HT1080 (cell line): ENCODE results near the gene TMEM9B. TPM values are rescaled to one million over a fixed set of nuclear protein-coding genes. Genes with fewer than 3 reads are reported as not detected.
"Not testable (repeated sequence)": the region's sequence is repeated elsewhere in the genome, so short reads cannot be mapped to it uniquely, and the experiment has no call there.

Experiments used
- DNase-seq: peaks from one replicate; pipeline ENCODE4 v3.0.0-alpha.2; 2015; ENCODE audit warnings: low read depth
- polyA plus RNA-seq, 2 experiments: library from polyadenylated mRNA; depleted of rRNA; stranded (reverse); fragments of >200 nt; gene quantifications; 2 replicates each; pipeline ENCODE4 v1.2.3, GENCODE V29; 2015
- total RNA-seq: library from RNA; depleted of rRNA; stranded (reverse); fragments of >200 nt; shearing (Covaris generic); gene quantifications from 2 replicates; pipeline ENCODE4 v1.2.3, GENCODE V29; 2014; rRNA removed

Gene TMEM9B
- 44.6 and 52.8 TPM in 2 replicates for total RNA-seq
- 40.6 and 48.3 TPM in 2 replicates for polyA plus RNA-seq (2015; cell fraction: cytosol; rRNA removed)
- 21.5 and 24.7 TPM in 2 replicates for polyA plus RNA-seq (2015; cell fraction: nucleus; rRNA removed)

- peak; percentile 91 for DNase-seq
Measured at GRCh38 chr11:8964324-8965320, at the start of gene TMEM9B. Gene TMEM9B (minus strand): TSS chr11:8964442. CDS start chr11:8964313, 129 bp downstream.

DNA sequence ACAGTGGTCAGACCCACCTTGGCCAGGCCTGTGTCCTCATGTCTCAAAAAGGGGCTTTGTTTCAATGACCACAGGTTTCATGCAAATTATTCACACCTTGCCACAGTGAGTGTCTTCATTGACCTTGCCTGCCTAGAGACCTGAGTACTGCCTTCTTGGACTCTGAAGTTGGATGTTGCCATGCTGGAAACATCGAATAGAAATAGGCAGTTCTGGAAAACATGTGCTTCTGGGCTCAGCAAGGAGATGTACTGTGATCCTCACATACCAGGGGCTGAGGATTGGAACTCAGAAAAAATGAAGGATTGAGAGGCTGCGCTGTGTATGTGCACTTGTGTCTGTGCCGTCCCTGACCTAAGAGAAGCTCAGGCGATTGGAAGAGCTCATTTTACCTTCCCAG is 49.1 kb upstream of the TMEM9B start:
- no peak for DNase-seq

DNA sequence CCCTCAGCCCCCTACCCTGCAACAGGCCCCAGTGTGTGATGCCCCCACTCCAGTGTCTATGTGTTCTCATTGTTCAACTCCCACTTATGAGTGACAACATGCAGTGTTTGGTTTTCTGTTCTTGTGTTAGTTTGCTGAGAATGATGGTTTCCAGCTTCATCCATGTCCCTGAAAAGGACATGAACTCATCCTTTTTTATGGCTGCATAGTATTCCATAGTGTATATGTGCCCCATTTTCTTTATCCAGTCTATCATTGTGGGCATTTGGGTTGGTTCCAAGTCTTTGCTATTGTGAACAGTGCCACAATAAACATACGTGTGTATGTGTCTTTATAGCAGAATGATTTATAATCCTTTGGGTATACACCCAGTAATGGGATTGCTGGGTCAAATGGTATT is 45.3 kb upstream of the TMEM9B start:
- not testable (repeated sequence) for DNase-seq

GRCh38 chr11:9008661-9009060 is 44.4 kb upstream of the TMEM9B start:
- no peak for DNase-seq

DNA sequence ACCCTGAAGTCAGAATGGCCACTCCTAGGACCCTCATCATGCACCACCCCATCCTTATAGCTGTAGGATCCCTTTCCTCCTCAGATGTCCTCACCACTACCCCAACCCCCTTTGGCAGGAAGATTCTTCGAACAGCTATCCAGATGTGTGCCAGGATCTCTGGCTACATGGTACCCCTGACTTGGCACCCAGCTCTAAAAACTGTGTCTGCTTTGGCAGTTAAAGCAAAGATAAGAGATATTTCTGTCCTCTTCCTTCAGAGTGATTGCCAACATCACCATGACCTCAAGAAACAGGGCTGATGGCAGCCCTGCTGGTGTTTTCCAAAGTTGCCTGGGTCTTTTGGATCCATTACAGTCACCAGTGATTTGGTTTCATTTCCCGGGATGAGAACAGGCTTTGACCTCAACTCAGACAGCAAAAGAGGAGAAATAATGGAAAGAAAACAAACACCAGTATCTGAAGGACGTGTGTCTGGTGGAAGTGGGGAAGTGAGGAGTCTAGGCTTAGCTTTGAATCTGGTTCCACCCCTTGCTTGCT is 43.8 kb upstream of the TMEM9B start:
- no peak for DNase-seq

DNA sequence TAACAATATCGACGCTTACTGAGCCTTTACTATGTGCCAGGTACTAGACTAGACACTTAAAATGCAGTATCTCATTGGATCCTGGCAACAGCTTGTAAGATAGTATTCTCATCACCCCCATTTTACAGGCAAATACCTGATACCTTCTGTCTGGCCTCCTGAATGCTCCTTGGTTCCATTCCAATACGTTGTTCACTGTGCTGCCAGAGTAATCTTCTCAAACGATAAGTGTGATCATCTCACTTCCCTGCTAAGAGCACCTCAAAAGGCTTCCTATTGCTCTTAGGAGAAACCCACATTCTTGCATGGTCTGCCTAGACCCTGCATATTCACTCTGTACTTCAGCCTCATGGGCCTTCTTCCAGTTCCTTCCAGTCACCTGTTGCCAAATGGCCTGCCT is 40.8 kb upstream of the TMEM9B start:
- no peak for DNase-seq

DNA sequence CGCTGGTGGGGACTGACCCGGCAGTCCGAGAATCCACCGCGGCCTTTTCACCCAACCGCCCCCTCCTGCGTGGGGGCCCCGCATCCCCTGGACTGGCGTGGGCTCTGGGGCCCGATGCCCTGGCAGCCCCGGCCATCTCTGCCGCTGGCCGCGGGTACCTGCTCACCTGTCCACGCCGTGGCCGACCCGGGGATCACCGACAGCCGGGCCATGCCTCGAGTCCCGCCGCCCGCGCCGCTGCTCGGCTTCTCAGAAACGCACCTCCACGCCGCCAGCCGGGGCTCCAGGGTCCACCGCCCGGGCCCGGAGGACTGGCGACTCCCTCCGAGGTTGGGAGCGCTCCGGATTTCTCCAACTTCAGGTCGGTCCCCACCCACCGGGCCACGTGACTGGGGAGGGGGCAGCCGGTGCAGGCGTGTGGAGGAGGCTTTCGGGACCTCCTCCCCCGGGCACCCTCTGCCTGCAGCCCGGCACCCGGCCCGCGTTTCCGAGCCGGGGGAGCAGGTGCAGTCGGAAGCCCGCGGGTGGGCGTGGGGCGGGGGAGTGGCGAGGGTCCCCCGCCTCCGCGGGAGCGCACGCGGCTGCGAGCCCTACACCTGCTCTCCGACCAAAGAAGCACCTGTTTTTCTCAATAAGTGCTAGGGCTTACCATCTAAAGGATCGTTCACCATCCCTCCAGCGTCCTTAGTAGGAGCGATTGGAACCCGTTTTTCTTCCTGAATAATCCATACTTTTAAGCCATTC is 40.1 kb upstream of the TMEM9B start:
- DNase-seq = no peak

- DNase-seq = peak; percentile 58
Measured at GRCh38 chr11:9003573-9004182, 39.4 kb upstream of the TMEM9B start, which contains the start of gene NRIP3. Gene NRIP3 (minus strand): TSS chr11:9004001. CDS start chr11:9003935, 66 bp downstream.

GRCh38 chr11:9002920-9003572 is 38.8 kb upstream of the TMEM9B start:
- DNase-seq = peak; percentile 49

- peak; percentile 94 for DNase-seq
Measured at GRCh38 chr11:9001736-9002135, 37.5 kb upstream of the TMEM9B start.

GRCh38 chr11:8998017-8998416 is 33.8 kb upstream of the TMEM9B start:
- no peak for DNase-seq

DNA sequence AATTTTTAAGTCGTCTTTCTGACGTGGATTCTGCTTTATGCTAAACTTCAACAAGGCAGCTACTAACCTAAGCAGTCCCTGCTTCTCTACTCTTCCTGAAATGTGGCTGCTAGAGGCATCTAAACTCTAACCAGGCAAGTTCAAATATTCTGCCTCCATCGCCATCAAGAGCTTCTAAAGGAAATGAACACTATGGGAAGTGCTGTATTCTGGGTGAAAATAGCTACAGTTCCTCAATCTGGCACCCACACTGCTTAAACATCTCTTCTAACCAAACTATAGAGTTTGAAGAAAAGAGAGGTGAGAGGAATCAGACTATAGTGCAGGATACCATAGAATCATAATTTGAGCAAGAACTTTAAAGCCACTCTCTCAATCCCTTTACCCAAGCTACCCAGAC is 33.2 kb upstream of the TMEM9B start:
- DNase-seq = no peak

- DNase-seq = peak; percentile 59
Measured at GRCh38 chr11:8989453-8989852, 25.2 kb upstream of the TMEM9B start.

GRCh38 chr11:8988329-8989234 is 24.3 kb upstream of the TMEM9B start:
- peak; percentile 61 for DNase-seq

- DNase-seq = no peak
Measured at GRCh38 chr11:8987446-8987845, 23.2 kb upstream of the TMEM9B start.

- DNase-seq = not testable (repeated sequence)
Measured at GRCh38 chr11:8986772-8987171, 22.5 kb upstream of the TMEM9B start.

GRCh38 chr11:8985462-8985861 is 21.2 kb upstream of the TMEM9B start:
- DNase-seq = no peak

DNA sequence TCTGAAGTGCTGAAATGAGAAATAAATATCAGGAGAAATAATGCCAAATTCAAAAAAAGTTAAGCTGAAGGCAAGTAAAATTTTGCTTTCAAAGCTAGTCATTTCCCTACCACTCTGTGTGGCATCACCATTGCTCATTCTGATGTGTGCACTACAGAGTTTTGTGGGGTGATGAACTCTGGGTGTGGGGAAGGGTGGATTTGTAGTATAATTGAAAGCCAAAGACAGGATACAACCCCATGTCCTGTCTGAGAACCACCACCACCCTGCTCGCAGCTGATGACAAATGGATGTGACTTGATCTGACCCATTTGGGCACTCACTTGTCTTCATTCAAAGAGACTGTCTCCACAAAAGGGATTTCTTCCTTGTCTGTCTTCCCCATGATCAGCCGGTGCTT is 19.3 kb upstream of the TMEM9B start:
- DNase-seq = no peak

GRCh38 chr11:8980485-8980884 is 16.2 kb upstream of the TMEM9B start:
- no peak for DNase-seq
